Glutamatergic neuron (in vitro differentiated cells): ENCODE results near the gene TMEM72. TPM values are rescaled to one million over a fixed set of nuclear protein-coding genes. Genes with fewer than 3 reads are reported as not detected.
A peak's percentile ranks its signal among the peaks of the same experiment; 100 is the strongest.

Source experiments
- DNase-seq: peaks from one replicate; pipeline ENCODE4 v3.0.0; 2022
- H3K27ac Mint-ChIP-seq: one replicate; pipeline ENCODE4 v1.8.0; 2020; ENCODE audit warnings: mild to moderate bottlenecking, mixed read lengths, inconsistent platforms; ENCODE audit not compliant: unreplicated experiment
- H3K27me3 Mint-ChIP-seq: one replicate; pipeline ENCODE4 v1.8.0; 2020; ENCODE audit warnings: mild to moderate bottlenecking, moderate library complexity, mixed read lengths, inconsistent platforms; ENCODE audit not compliant: unreplicated experiment
- H3K36me3 Mint-ChIP-seq: one replicate; pipeline ENCODE4 v1.8.0; 2020; ENCODE audit warnings: mild to moderate bottlenecking, mixed read lengths, inconsistent platforms; ENCODE audit not compliant: unreplicated experiment
- H3K4me1 Mint-ChIP-seq: one replicate; pipeline ENCODE4 v1.8.0; 2020; ENCODE audit warnings: mild to moderate bottlenecking, low read depth, mixed read lengths, inconsistent platforms; ENCODE audit not compliant: unreplicated experiment
- H3K4me3 Mint-ChIP-seq: one replicate; pipeline ENCODE4 v1.8.0; 2020; ENCODE audit warnings: mild to moderate bottlenecking, mixed read lengths, inconsistent platforms; ENCODE audit not compliant: unreplicated experiment
- H3K9me3 Mint-ChIP-seq: one replicate; pipeline ENCODE4 v1.8.0; 2020; ENCODE audit warnings: mild to moderate bottlenecking, moderate library complexity, mixed read lengths, inconsistent platforms; ENCODE audit not compliant: unreplicated experiment
- CTCF ChIP-seq: fragments of 200-600 bp; sonication (generic); IDR thresholded peaks from one replicate; pipeline ENCODE4 v1.5.0; 2021; ENCODE audit not compliant: partially characterized antibody, unreplicated experiment
- total RNA-seq: library from RNA; stranded (reverse); fragmentation: NEBNext Ultra II Directional; extraction: Animal tissue kit (Norgen Biotek cat#: 25700); gene quantifications from one replicate; pipeline ENCODE4 v1.2.1, GENCODE V29; 2021; ENCODE audit not compliant: unreplicated experiment

TMEM72 gene
- total RNA-seq, 1 donor from 2014 or later: not detected

- Mint-ChIP-seq H3K4me1 (peaks cover 30% of the 10 kb centered on the region), H3K9me3 (peaks cover 21% of the 10 kb centered on the region), H3K27ac (peak overlapping the region; percentile 62), H3K4me3 (peak overlapping the region; percentile 46), H3K36me3 (peaks cover 14% of the 10 kb centered on the region), H3K27me3 (peaks cover 7% of the 10 kb centered on the region)
- no peak for TF ChIP-seq CTCF
- no peak for DNase-seq
These were observed 43.8 kb downstream of the TMEM72 start for GRCh38 chr10:44954962-44955361.

- peaks cover 7% of the 10 kb centered on the region for H3K27me3 Mint-ChIP-seq
- peaks cover 21% of the 10 kb centered on the region for H3K9me3 Mint-ChIP-seq
- peak; percentile 54 for DNase-seq
- H3K27ac Mint-ChIP-seq: peak overlapping the region; percentile 79
- peaks cover 14% of the 10 kb centered on the region for H3K36me3 Mint-ChIP-seq
- no peak for TF ChIP-seq CTCF
- H3K4me1 Mint-ChIP-seq: peaks cover 33% of the 10 kb centered on the region
- H3K4me3 Mint-ChIP-seq: peak overlapping the region; percentile 80
These were observed 44.4 kb downstream of the TMEM72 start for GRCh38 chr10:44955413-44956070.

GRCh38 chr10:44956226-44956625 lies 45.1 kb downstream of the TMEM72 start:
- Mint-ChIP-seq H3K36me3 (peaks cover 12% of the 10 kb centered on the region), H3K4me3 (peak overlapping the region; percentile 80), H3K27ac (peak overlapping the region; percentile 79), H3K27me3 (peaks cover 9% of the 10 kb centered on the region), H3K9me3 (peaks cover 26% of the 10 kb centered on the region), H3K4me1 (peaks cover 40% of the 10 kb centered on the region)
- no peak for DNase-seq
- TF ChIP-seq CTCF: no peak

- H3K4me1 Mint-ChIP-seq: peaks cover 46% of the 10 kb centered on the region
- DNase-seq: no peak
- no peak for TF ChIP-seq CTCF
- H3K4me3 Mint-ChIP-seq: peak overlapping the region; percentile 93
- no peak overlapping the region for H3K27ac Mint-ChIP-seq
- peaks cover 10% of the 10 kb centered on the region for H3K36me3 Mint-ChIP-seq
- H3K27me3 Mint-ChIP-seq: peaks cover 8% of the 10 kb centered on the region
- peaks cover 29% of the 10 kb centered on the region for H3K9me3 Mint-ChIP-seq
These were observed 45.9 kb downstream of the TMEM72 start for GRCh38 chr10:44956717-44957706.
